Activated naive CD8-positive, alpha-beta T cell treated with anti-CD3 and anti-CD28 coated beads for 36 hours (primary cell): ENCODE results near the gene OGFOD3. TPM values are rescaled to one million over a fixed set of nuclear protein-coding genes. Genes with fewer than 3 reads are reported as not detected.

ENCODE experiments used
- DNase-seq: peaks from one replicate; pipeline ENCODE4 v3.0.0; 2021
- H3K27ac Mint-ChIP-seq: one replicate; pipeline ENCODE4 v1.8.0; 2022; ENCODE audit warnings: mild to moderate bottlenecking, moderate library complexity, mixed read lengths
- H3K27me3 Mint-ChIP-seq: one replicate; pipeline ENCODE4 v1.8.0; 2022; ENCODE audit warnings: mild to moderate bottlenecking, mixed read lengths
- H3K36me3 Mint-ChIP-seq: one replicate; pipeline ENCODE4 v1.8.0; 2021; ENCODE audit warnings: mild to moderate bottlenecking, mixed read lengths
- H3K4me1 Mint-ChIP-seq: one replicate; pipeline ENCODE4 v1.8.0; 2021; ENCODE audit warnings: mixed read lengths
- H3K4me3 Mint-ChIP-seq: one replicate; pipeline ENCODE4 v1.8.0; 2022; ENCODE audit warnings: mild to moderate bottlenecking, moderate library complexity, mixed read lengths
- H3K9me3 Mint-ChIP-seq: one replicate; pipeline ENCODE4 v1.8.0; 2022; ENCODE audit warnings: mixed read lengths
- total RNA-seq, 2 experiments: library from RNA; stranded (reverse); gene quantifications; one replicate each; pipeline ENCODE4 v1.2.3, GENCODE V29; 2021

Gene OGFOD3
- total RNA-seq, 2 experiments from 2014 or later: 18.4 to 21.5 TPM

DNA sequence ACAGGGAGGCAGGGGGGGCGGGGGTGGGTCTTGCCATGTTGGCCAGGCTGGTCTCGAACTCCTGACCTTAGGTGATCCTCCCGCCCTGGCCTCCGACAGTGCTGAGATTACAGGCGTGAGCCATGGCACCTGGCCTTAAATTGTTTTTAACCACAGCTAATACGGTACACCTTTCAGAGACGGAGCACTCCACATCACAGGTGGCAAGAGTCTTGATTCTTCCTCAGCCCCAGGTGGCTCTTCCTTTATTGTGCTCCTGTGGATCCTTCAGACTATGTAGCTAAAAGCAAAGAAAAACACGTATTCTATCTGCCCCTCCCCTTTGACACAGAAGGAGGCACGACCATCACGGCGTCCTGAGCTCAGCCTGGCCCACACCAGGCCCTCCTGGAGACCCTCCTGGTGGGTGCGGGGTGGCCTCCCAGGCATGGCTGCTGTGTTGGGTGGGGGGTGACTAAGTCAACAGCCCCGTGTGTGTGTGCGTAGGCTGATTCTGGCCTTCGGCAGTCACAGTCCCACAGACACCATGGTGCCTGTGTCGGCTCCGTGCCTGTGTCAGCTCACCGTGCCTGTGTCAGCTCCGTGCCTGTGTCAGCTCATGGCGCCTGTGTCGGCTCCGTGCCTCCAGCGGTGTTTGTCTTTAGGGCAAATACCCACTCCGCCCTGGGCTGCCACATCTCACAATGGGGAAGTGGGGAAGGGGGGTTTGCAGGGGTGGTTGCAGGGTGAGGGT, 74.0 kb downstream of the OGFOD3 start:
- peaks cover 7% of the 10 kb centered on the region for H3K27me3 Mint-ChIP-seq
- H3K27ac Mint-ChIP-seq: no peak overlapping the region
- peaks cover 6% of the 10 kb centered on the region for H3K4me1 Mint-ChIP-seq
- DNase-seq: no peak
- no peak overlapping the region for H3K4me3 Mint-ChIP-seq
- H3K36me3 Mint-ChIP-seq: no peaks in the 10 kb centered on the region
- no peaks in the 10 kb centered on the region for H3K9me3 Mint-ChIP-seq

DNA sequence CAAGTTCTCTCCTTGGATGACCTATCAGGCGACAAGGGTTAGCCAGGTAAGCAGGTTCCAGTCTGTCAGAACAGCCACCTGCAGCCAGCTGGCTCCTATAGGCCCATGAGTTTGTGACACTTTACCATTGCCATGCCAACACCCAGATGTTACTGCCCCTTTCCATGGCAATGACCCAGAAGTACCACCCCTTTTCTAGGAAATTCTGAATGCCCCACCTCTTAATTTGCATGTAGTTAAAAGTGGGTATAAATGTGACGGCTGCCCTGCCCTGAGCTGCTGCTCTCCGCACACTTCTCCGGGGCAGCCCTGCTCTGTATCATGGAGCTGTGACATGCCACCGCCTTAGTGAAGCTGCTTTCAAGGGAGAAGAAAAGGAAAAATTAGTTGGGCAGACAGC, 74.8 kb downstream of the OGFOD3 start:
- Mint-ChIP-seq H3K4me3 (no peak overlapping the region), H3K27ac (no peak overlapping the region), H3K27me3 (peaks cover 7% of the 10 kb centered on the region), H3K4me1 (peaks cover 6% of the 10 kb centered on the region), H3K36me3 (no peaks in the 10 kb centered on the region), H3K9me3 (no peaks in the 10 kb centered on the region)
- DNase-seq: no peak

- H3K4me1 Mint-ChIP-seq: peaks cover 6% of the 10 kb centered on the region
- no peaks in the 10 kb centered on the region for H3K9me3 Mint-ChIP-seq
- H3K27ac Mint-ChIP-seq: no peak overlapping the region
- H3K27me3 Mint-ChIP-seq: peaks cover 7% of the 10 kb centered on the region
- no peaks in the 10 kb centered on the region for H3K36me3 Mint-ChIP-seq
- H3K4me3 Mint-ChIP-seq: no peak overlapping the region
- DNase-seq: no peak
These were observed 75.9 kb downstream of the OGFOD3 start for GRCh38 chr17:82342361-82343079.

DNA sequence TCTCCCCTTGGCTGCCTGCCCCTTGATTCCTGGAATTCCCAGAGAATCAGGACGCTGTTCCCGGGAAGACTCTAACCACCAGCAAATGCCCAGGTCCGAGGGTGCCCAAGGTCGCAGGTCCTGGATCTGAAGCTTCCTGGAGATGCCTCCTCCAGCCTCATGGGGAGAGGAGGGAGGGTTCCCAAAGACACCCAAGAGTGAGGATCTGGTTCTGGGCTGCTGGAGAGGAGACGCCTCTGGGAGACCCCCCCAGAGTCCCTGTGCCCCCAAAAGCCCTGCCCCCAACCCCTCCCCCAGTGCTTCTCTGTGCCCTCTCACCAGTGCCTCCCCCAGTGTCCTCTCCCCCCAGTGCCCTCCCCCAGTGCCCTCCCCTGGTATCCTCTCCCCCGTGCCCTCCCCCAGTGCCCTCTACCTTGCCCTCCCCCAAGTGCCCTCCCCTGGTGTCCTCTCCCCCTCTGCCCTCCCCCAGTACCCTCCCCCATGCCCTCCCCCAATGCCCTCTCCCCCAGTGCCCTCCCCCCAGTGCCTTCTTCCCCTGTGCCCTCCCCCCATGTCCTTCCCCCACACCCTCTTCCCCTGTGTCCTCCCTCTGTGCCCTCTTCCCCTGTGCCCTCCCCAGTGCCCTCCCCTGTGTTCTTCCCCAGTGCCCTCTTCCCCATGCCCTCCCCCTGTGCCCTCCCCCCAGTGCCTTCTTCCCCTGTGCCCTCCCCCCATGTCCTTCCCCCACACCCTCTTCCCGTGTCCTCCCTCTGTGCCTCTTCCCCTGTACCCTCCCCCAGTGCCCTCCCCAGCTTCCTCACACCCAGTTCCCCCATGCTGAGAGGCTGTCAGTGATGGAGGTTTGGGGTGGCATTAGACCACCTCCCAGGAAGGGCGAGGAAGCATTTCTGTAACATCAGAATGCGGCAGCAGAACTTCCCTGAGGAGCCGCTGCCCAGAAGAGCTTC, 78.5 kb downstream of the OGFOD3 start:
- Mint-ChIP-seq H3K36me3 (no peaks in the 10 kb centered on the region), H3K27me3 (peaks cover 2% of the 10 kb centered on the region), H3K4me1 (peaks cover 12% of the 10 kb centered on the region), H3K4me3 (no peak overlapping the region), H3K9me3 (no peaks in the 10 kb centered on the region), H3K27ac (no peak overlapping the region)
- DNase-seq: no peak

Other genes with a start within 250 kb of the OGFOD3 start
- gene CCDC57, start 205.7 kb downstream of the OGFOD3 start, total RNA-seq: 10 to 100 TPM; 59.5 to 65.1 TPM
- gene SLC16A3, start 189.5 kb downstream of the OGFOD3 start, total RNA-seq: 10 to 100 TPM; 75.8 to 79.3 TPM
- gene CSNK1D, start 144.9 kb downstream of the OGFOD3 start, total RNA-seq: 100 to 1,000 TPM; 110 to 115 TPM
- gene CD7, start 101.0 kb downstream of the OGFOD3 start, total RNA-seq: 100 to 1,000 TPM; 291 to 293 TPM
- gene SECTM1, start 84.8 kb downstream of the OGFOD3 start, total RNA-seq: under 1 TPM; 0.72 to 0.74 TPM
- gene TEX19, start 59.3 kb downstream of the OGFOD3 start, total RNA-seq: under 1 TPM; 0.10 to 0.23 TPM
- not detected for gene UTS2R, start 46.8 kb downstream of the OGFOD3 start, total RNA-seq
- 10 to 100 TPM; 17.3 to 20.3 TPM for gene HEXD, start 239 bp downstream of the OGFOD3 start, total RNA-seq
- gene CYBC1, start 32.2 kb upstream of the OGFOD3 start, total RNA-seq: 100 to 1,000 TPM; 156 to 163 TPM
- 10 to 100 TPM; 49.9 to 51.3 TPM for gene NARF, start 40.2 kb upstream of the OGFOD3 start, total RNA-seq
- 10 to 100 TPM; 59.4 to 67.2 TPM for gene FOXK2, start 101.1 kb upstream of the OGFOD3 start, total RNA-seq
- 10 to 100 TPM; 60.3 to 61.1 TPM for gene WDR45B, start 229.9 kb upstream of the OGFOD3 start, total RNA-seq